IMR-90 (cell line): Measurements from ENCODE around the gene PLD1.

ENCODE experiments used
- BHLHE40 ChIP-seq: fragments of 150-350 bp; IDR thresholded peaks from 2 replicates; pipeline ENCODE4 v1.6.1; 2016; ENCODE audit warnings: mild to moderate bottlenecking, low read depth, low read length
- CEBPB ChIP-seq: IDR thresholded peaks from 2 replicates; pipeline ENCODE4 v1.6.1; 2012; ENCODE audit warnings: low read depth, low read length, improper control_type of control experiment
- FOS ChIP-seq: fragments of 150-350 bp; IDR thresholded peaks from 2 replicates; pipeline ENCODE4 v1.6.1; 2016; ENCODE audit warnings: low read depth, low read length
- MAFK ChIP-seq: IDR thresholded peaks from 2 replicates; pipeline ENCODE4 v1.6.1; 2012; ENCODE audit warnings: low read depth, low read length, improper control_type of control experiment
- MXI1 ChIP-seq: IDR thresholded peaks from 2 replicates; pipeline ENCODE4 v1.6.1; 2012; ENCODE audit warnings: low read depth, mild to moderate bottlenecking, low read length, moderate library complexity, borderline replicate concordance
- NFE2L2 ChIP-seq: fragments of 150-350 bp; IDR thresholded peaks from 2 replicates; pipeline ENCODE4 v1.6.1; 2016; ENCODE audit warnings: low read depth, mild to moderate bottlenecking, low read length
- POLR2A ChIP-seq: IDR thresholded peaks from 2 replicates; pipeline ENCODE4 v1.6.1; 2012; ENCODE audit warnings: mild to moderate bottlenecking, low read depth, low read length
- RAD21 ChIP-seq: IDR thresholded peaks from 2 replicates; pipeline ENCODE4 v1.6.1; 2012; ENCODE audit warnings: low read length, improper control_type of control experiment
- RFX5 ChIP-seq: IDR thresholded peaks from 2 replicates; pipeline ENCODE4 v1.8.0; 2012; ENCODE audit warnings: low read depth, mild to moderate bottlenecking, low read length, moderate library complexity
- SMC3 ChIP-seq: fragments of 150-350 bp; IDR thresholded peaks from 2 replicates; pipeline ENCODE4 v1.6.1; 2016; ENCODE audit warnings: low read depth, mild to moderate bottlenecking, antibody characterized with exemption, low read length, moderate library complexity
- TF ChIP-seq, protein P1 (sequence below): conservative IDR thresholded peaks from 2 replicates; pipeline ENCODE4 v1.5.1; 2012; ENCODE audit warnings: mild to moderate bottlenecking, low read depth, low read length, improper control_type of control experiment
- TF ChIP-seq, protein P2 (sequence below): fragments of 150-350 bp; IDR thresholded peaks from 2 replicates; pipeline ENCODE4 v1.6.1; 2017; ENCODE audit warnings: mild to moderate bottlenecking, antibody characterized with exemption, low read length, low read depth
- TF ChIP-seq, protein P3 (sequence below): fragments of 150-350 bp; IDR thresholded peaks from 2 replicates; pipeline ENCODE4 v1.6.1; 2016; ENCODE audit warnings: low read depth, mild to moderate bottlenecking, low read length, moderate library complexity, borderline replicate concordance

DNA sequence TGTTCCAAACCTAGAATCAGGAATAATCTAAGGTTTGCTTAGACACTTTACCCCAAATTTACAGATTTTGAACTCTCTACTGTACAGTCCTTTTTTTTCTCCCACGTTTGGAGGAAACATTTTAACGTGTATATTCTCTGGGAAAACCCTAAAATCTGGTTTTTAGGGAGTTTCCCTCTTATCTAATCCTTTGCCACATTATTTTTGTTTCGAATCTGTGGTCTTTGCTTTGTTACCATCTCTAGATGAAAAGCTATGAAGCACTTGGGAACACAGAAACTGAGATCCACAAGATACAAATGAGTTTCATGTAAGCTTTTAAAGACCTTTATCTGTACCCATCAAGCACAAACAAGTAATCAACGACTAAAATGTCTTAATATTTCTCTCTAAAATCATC lies 41.3 kb downstream of the PLD1 start:
- TF ChIP-seq, protein P1, sequence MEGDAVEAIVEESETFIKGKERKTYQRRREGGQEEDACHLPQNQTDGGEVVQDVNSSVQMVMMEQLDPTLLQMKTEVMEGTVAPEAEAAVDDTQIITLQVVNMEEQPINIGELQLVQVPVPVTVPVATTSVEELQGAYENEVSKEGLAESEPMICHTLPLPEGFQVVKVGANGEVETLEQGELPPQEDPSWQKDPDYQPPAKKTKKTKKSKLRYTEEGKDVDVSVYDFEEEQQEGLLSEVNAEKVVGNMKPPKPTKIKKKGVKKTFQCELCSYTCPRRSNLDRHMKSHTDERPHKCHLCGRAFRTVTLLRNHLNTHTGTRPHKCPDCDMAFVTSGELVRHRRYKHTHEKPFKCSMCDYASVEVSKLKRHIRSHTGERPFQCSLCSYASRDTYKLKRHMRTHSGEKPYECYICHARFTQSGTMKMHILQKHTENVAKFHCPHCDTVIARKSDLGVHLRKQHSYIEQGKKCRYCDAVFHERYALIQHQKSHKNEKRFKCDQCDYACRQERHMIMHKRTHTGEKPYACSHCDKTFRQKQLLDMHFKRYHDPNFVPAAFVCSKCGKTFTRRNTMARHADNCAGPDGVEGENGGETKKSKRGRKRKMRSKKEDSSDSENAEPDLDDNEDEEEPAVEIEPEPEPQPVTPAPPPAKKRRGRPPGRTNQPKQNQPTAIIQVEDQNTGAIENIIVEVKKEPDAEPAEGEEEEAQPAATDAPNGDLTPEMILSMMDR = no peak
- TF ChIP-seq, protein P2, sequence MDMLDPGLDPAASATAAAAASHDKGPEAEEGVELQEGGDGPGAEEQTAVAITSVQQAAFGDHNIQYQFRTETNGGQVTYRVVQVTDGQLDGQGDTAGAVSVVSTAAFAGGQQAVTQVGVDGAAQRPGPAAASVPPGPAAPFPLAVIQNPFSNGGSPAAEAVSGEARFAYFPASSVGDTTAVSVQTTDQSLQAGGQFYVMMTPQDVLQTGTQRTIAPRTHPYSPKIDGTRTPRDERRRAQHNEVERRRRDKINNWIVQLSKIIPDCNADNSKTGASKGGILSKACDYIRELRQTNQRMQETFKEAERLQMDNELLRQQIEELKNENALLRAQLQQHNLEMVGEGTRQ = no peak
- no peak for TF ChIP-seq POLR2A
- no peak for TF ChIP-seq CEBPB
- no peak for TF ChIP-seq SMC3
- no peak for TF ChIP-seq BHLHE40
- TF ChIP-seq, protein P3, sequence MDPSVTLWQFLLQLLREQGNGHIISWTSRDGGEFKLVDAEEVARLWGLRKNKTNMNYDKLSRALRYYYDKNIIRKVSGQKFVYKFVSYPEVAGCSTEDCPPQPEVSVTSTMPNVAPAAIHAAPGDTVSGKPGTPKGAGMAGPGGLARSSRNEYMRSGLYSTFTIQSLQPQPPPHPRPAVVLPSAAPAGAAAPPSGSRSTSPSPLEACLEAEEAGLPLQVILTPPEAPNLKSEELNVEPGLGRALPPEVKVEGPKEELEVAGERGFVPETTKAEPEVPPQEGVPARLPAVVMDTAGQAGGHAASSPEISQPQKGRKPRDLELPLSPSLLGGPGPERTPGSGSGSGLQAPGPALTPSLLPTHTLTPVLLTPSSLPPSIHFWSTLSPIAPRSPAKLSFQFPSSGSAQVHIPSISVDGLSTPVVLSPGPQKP = no peak
- TF ChIP-seq MAFK = no peak
- no peak for TF ChIP-seq RAD21
- TF ChIP-seq FOS = no peak
- TF ChIP-seq RFX5 = no peak
- no peak for TF ChIP-seq NFE2L2
- no peak for TF ChIP-seq MXI1
